Bronchial epithelial cell (primary cell): ENCODE data around the gene TIMP2. TPM values are rescaled to one million over a fixed set of nuclear protein-coding genes. Genes with fewer than 3 reads are reported as not detected.

Experiments used
- DNase-seq: peaks from one replicate; pipeline ENCODE4 v3.0.0-alpha.2; 2010; ENCODE audit warnings: low read depth
- FAIRE-seq: peaks from 2 replicates; lab custom pipeline; 2011; peaks lifted over from hg19 to GRCh38; lab: Jason Lieb, UNC
- H3K27me3 ChIP-seq: 2 replicates; pipeline ENCODE4 v1.5.1; 2011; ENCODE audit warnings: low read length; ENCODE audit not compliant: control insufficient read depth, insufficient read depth
- H3K36me3 ChIP-seq: 2 replicates; pipeline ENCODE4 v1.5.1; 2011; ENCODE audit warnings: low read length; ENCODE audit not compliant: control insufficient read depth, insufficient read depth
- H3K4me3 ChIP-seq: 2 replicates; pipeline ENCODE4 v1.5.1; 2011; ENCODE audit warnings: mild to moderate bottlenecking, low read depth, low read length, control low read depth
- CTCF ChIP-seq: IDR thresholded peaks from 2 replicates; pipeline ENCODE4 v1.5.1; 2011; ENCODE audit warnings: mild to moderate bottlenecking, moderate library complexity, low read length, control low read depth, inconsistent platforms; ENCODE audit not compliant: insufficient read depth, severe bottlenecking
- total RNA-seq: library from RNA; depleted of rRNA; stranded (reverse); fragments of >200 nt; gene quantifications from 2 replicates; pipeline ENCODE4 v1.2.1, GENCODE V29; 2014

The TIMP2 gene
- total RNA-seq, 1 donor from 2014 or later: 2.1 TPM

DNA sequence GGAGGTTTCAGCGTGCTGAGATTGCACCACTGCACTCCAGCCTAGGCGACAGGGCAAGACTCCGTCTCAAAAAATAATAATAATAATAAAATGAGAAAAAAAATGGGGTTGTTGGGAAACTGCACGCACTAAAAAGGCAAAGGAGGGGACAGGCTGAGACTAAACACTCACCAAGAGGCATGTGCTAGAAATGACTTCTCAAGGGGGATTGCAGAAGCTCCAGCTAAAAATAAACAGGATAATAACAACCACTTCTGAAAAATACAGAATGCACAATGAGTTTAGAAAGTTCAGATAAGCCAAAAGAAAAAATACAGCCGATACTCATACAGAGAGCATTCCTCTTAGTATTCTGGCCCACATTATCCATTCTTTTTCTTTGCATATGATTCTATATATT is 15.1 kb upstream of the TIMP2 start:
- DNase-seq (no peak), FAIRE-seq (no peak)
- Histone ChIP-seq H3K27me3 (no peaks in the 10 kb centered on the region), H3K36me3 (no peaks in the 10 kb centered on the region), H3K4me3 (no peak overlapping the region)
- TF ChIP-seq CTCF: no peak

- H3K27me3 ChIP-seq: no peaks in the 10 kb centered on the region
- H3K4me3 ChIP-seq: no peak overlapping the region
- H3K36me3 ChIP-seq: no peaks in the 10 kb centered on the region
- no peak for DNase-seq
- no peak for FAIRE-seq
- no peak for TF ChIP-seq CTCF
These were observed 14.4 kb upstream of the TIMP2 start for GRCh38 chr17:78939615-78940014.

DNA sequence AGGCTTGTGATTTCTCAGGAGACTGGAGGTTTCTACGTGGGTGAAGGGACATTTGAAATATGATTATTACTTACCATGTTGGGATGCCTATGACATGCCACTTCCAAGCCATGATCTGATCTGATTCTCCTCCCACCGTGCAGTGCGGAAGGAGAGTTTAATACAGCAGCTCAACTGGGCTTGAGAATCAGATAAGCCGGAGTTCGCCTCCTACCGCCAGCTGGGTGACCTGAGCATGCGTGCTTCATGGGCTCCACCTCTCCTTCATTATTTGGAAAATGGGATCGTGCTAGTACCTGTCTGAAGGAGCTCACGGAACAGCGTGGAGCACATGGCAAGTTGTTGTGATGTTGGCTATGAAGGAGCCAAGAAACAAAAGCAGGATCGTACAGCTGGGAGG is 12.4 kb upstream of the TIMP2 start:
- Histone ChIP-seq H3K36me3 (no peaks in the 10 kb centered on the region), H3K4me3 (no peak overlapping the region), H3K27me3 (no peaks in the 10 kb centered on the region)
- FAIRE-seq (no peak), DNase-seq (no peak)
- TF ChIP-seq CTCF: no peak

GRCh38 chr17:78935419-78936323 is 10.5 kb upstream of the TIMP2 start:
- FAIRE-seq: no peak
- no peaks in the 10 kb centered on the region for H3K36me3 ChIP-seq
- peak; percentile 18 for DNase-seq

GRCh38 chr17:78934681-78935418 is 9.7 kb upstream of the TIMP2 start:
- DNase-seq (no peak), FAIRE-seq (no peak)
- no peaks in the 10 kb centered on the region for H3K27me3 ChIP-seq
- H3K36me3 ChIP-seq: no peaks in the 10 kb centered on the region
- no peak for TF ChIP-seq CTCF
- no peak overlapping the region for H3K4me3 ChIP-seq

More at GRCh38 chr17:78935419-78936323, 10.5 kb upstream of the TIMP2 start:
- Histone ChIP-seq H3K27me3 (no peaks in the 10 kb centered on the region), H3K4me3 (no peak overlapping the region)
- TF ChIP-seq CTCF: no peak
